GM19455 (cell line): ENCODE results near the gene CDT1.

ENCODE experiments used
- ATAC-seq: cut with Tn5 transposase; IDR thresholded peaks from one replicate; pipeline ENCODE4 v1.9.1; 2021; ENCODE audit not compliant: unreplicated experiment

Gene CDT1

GRCh38 chr16:88835383-88835782 is 31.8 kb downstream of the CDT1 start:
- no peak for ATAC-seq

GRCh38 chr16:88835818-88836217 is 32.2 kb downstream of the CDT1 start:
- no peak for ATAC-seq

- ATAC-seq: no peak
These were observed 33.2 kb downstream of the CDT1 start for GRCh38 chr16:88836791-88837190.

GRCh38 chr16:88837806-88838205 is 34.2 kb downstream of the CDT1 start:
- no peak for ATAC-seq

GRCh38 chr16:88838566-88838965 is 35.0 kb downstream of the CDT1 start:
- ATAC-seq: no peak

GRCh38 chr16:88839026-88839529 is 35.5 kb downstream of the CDT1 start:
- ATAC-seq: no peak

GRCh38 chr16:88839745-88840599 is 36.4 kb downstream of the CDT1 start:
- ATAC-seq: no peak

- ATAC-seq: no peak
These were observed 37.1 kb downstream of the CDT1 start for GRCh38 chr16:88840600-88841215.

GRCh38 chr16:88841521-88842307 is 38.1 kb downstream of the CDT1 start:
- ATAC-seq: no peak

- no peak for ATAC-seq
These were observed 38.7 kb downstream of the CDT1 start for GRCh38 chr16:88842308-88842756.

- ATAC-seq: no peak
These were observed 39.2 kb downstream of the CDT1 start for GRCh38 chr16:88842806-88843205.

- ATAC-seq: no peak
These were observed 39.7 kb downstream of the CDT1 start for GRCh38 chr16:88843256-88843655.

GRCh38 chr16:88844419-88845036 is 40.9 kb downstream of the CDT1 start:
- ATAC-seq: no peak

GRCh38 chr16:88846088-88846487 is 42.5 kb downstream of the CDT1 start:
- ATAC-seq: no peak

- ATAC-seq: no peak
These were observed 44.1 kb downstream of the CDT1 start for GRCh38 chr16:88847654-88848053.

GRCh38 chr16:88848557-88848956 is 45.0 kb downstream of the CDT1 start:
- no peak for ATAC-seq

GRCh38 chr16:88850531-88851199 is 47.1 kb downstream of the CDT1 start:
- ATAC-seq: no peak

- no peak for ATAC-seq
These were observed 48.0 kb downstream of the CDT1 start for GRCh38 chr16:88851616-88852015.

GRCh38 chr16:88853325-88853941 is 49.8 kb downstream of the CDT1 start:
- no peak for ATAC-seq
